ENCODE results near the gene TRIM48.
"Not testable (repeated sequence)": the region's sequence is repeated elsewhere in the genome, so short reads cannot be mapped to it uniquely, and the experiment has no call there.

The TRIM48 gene, protein sequence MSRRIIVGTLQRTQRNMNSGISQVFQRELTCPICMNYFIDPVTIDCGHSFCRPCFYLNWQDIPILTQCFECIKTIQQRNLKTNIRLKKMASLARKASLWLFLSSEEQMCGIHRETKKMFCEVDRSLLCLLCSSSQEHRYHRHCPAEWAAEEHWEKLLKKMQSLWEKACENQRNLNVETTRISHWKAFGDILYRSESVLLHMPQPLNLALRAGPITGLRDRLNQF

GRCh38 chr11:55261855-55262254, at the start of gene TRIM48:
Gene TRIM48 (plus strand): TSS chr11:55262155. CDS start chr11:55262268, 113 bp downstream.
- DNase-seq, result not testable (repeated sequence)

DNA sequence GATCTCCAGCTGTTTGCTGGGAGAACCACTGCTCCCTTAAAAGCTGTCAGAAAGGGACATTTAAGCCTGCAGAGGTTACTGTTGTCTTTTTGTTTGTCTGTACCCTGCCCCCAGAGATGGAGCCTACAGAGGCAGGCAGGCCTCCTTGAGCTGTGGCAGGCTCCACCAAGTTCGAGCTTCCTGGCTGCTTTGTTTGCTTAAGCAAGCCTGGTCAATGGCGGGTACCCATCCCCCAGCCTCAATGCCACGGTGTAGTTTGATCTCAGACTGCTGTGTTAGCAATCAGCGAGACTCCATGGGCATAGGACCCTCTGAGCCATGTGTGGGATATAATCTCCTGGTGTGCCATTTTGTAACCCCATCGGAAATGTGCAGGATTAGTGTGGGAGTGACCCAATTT, 23.6 kb upstream of the TRIM48 start:
- DNase-seq, result not testable (repeated sequence)

- no peak for DNase-seq
Observed at GRCh38 chr11:55263081-55263480, 1.1 kb downstream of the TRIM48 start.

All from CD4-positive, alpha-beta T cell treated with Interleukin-1 beta for 1 hour (primary cell).